ENCODE data around the gene TREM1.

TREM1 gene

GRCh38 chr6:41331401-41332150 lies 45.1 kb upstream of the TREM1 start:
- no peak for TF ChIP-seq YY1 (IDR thresholded peaks at IDR 0.05; ENCODE audit: insufficient read depth, insufficient read length)
- TF ChIP-seq SUZ12 (IDR thresholded peaks at IDR 0.05; ENCODE audit: extremely low read depth, insufficient read depth, insufficient read length), result no peak
- TF ChIP-seq ZNF274 (IDR thresholded peaks at IDR 0.05; ENCODE audit: low read depth, low read length), result no peak
- DNase-seq (ENCODE audit: low read depth, low spot score), result no peak
- Histone ChIP-seq H3K4me1 (ENCODE audit: insufficient read depth, insufficient read length) (peaks cover 6% of the 10 kb centered on the region), H3K9ac (ENCODE audit: insufficient read length, low read depth) (no peak overlapping the region), H3K9me3 (ENCODE audit: insufficient read depth, low read length) (no peaks in the 10 kb centered on the region), H3K4me3 (ENCODE audit: insufficient read length, low read depth) (no peak overlapping the region), H3K27me3 (ENCODE audit: insufficient read depth, insufficient read length) (no peaks in the 10 kb centered on the region), H3K36me3 (ENCODE audit: insufficient read depth, insufficient read length, low read length) (no peaks in the 10 kb centered on the region)

- Histone ChIP-seq H3K9me3 (ENCODE audit: insufficient read depth, low read length) (no peaks in the 10 kb centered on the region), H3K36me3 (ENCODE audit: insufficient read depth, insufficient read length, low read length) (no peaks in the 10 kb centered on the region), H3K4me1 (ENCODE audit: insufficient read depth, insufficient read length) (peaks cover under 1% of the 10 kb centered on the region), H3K9ac (ENCODE audit: insufficient read length, low read depth) (no peak overlapping the region), H3K27me3 (ENCODE audit: insufficient read depth, insufficient read length) (no peaks in the 10 kb centered on the region), H3K4me3 (ENCODE audit: insufficient read length, low read depth) (no peak overlapping the region)
- no peak for DNase-seq (ENCODE audit: low read depth, low spot score)
- no peak for TF ChIP-seq YY1 (IDR thresholded peaks at IDR 0.05; ENCODE audit: insufficient read depth, insufficient read length)
- TF ChIP-seq ZNF274 (IDR thresholded peaks at IDR 0.05; ENCODE audit: low read depth, low read length), result no peak
- TF ChIP-seq SUZ12 (IDR thresholded peaks at IDR 0.05; ENCODE audit: extremely low read depth, insufficient read depth, insufficient read length), result no peak
These were observed 40.7 kb upstream of the TREM1 start for GRCh38 chr6:41327177-41327576.

GRCh38 chr6:41326092-41326491 lies 39.6 kb upstream of the TREM1 start:
- Histone ChIP-seq H3K4me1 (ENCODE audit: insufficient read depth, insufficient read length) (no peaks in the 10 kb centered on the region), H3K9ac (ENCODE audit: insufficient read length, low read depth) (no peak overlapping the region), H3K4me3 (ENCODE audit: insufficient read length, low read depth) (no peak overlapping the region), H3K36me3 (ENCODE audit: insufficient read depth, insufficient read length, low read length) (no peaks in the 10 kb centered on the region), H3K27me3 (ENCODE audit: insufficient read depth, insufficient read length) (no peaks in the 10 kb centered on the region), H3K9me3 (ENCODE audit: insufficient read depth, low read length) (no peaks in the 10 kb centered on the region)
- no peak for TF ChIP-seq YY1 (IDR thresholded peaks at IDR 0.05; ENCODE audit: insufficient read depth, insufficient read length)
- TF ChIP-seq ZNF274 (IDR thresholded peaks at IDR 0.05; ENCODE audit: low read depth, low read length), result no peak
- no peak for TF ChIP-seq SUZ12 (IDR thresholded peaks at IDR 0.05; ENCODE audit: extremely low read depth, insufficient read depth, insufficient read length)
- DNase-seq (ENCODE audit: low read depth, low spot score), result no peak

GRCh38 chr6:41325446-41326066 lies 39.1 kb upstream of the TREM1 start:
- H3K27me3 ChIP-seq (ENCODE audit: insufficient read depth, insufficient read length), result no peaks in the 10 kb centered on the region
- no peak overlapping the region for H3K9ac ChIP-seq (ENCODE audit: insufficient read length, low read depth)
- no peaks in the 10 kb centered on the region for H3K9me3 ChIP-seq (ENCODE audit: insufficient read depth, low read length)
- no peak for DNase-seq (ENCODE audit: low read depth, low spot score)
- H3K36me3 ChIP-seq (ENCODE audit: insufficient read depth, insufficient read length, low read length), result no peaks in the 10 kb centered on the region
- H3K4me3 ChIP-seq (ENCODE audit: insufficient read length, low read depth), result no peak overlapping the region
- no peak for TF ChIP-seq ZNF274 (IDR thresholded peaks at IDR 0.05; ENCODE audit: low read depth, low read length)
- TF ChIP-seq YY1 (IDR thresholded peaks at IDR 0.05; ENCODE audit: insufficient read depth, insufficient read length), result no peak
- no peak for TF ChIP-seq SUZ12 (IDR thresholded peaks at IDR 0.05; ENCODE audit: extremely low read depth, insufficient read depth, insufficient read length)
- H3K4me1 ChIP-seq (ENCODE audit: insufficient read depth, insufficient read length), result no peaks in the 10 kb centered on the region

GRCh38 chr6:41321183-41321582 lies 34.7 kb upstream of the TREM1 start:
- no peaks in the 10 kb centered on the region for H3K27me3 ChIP-seq (ENCODE audit: insufficient read depth, insufficient read length)
- TF ChIP-seq ZNF274 (IDR thresholded peaks at IDR 0.05; ENCODE audit: low read depth, low read length) (no peak), SUZ12 (IDR thresholded peaks at IDR 0.05; ENCODE audit: extremely low read depth, insufficient read depth, insufficient read length) (no peak), YY1 (IDR thresholded peaks at IDR 0.05; ENCODE audit: insufficient read depth, insufficient read length) (no peak)

GRCh38 chr6:41318654-41319565 lies 32.4 kb upstream of the TREM1 start:
- Histone ChIP-seq H3K4me3 (ENCODE audit: insufficient read length, low read depth) (no peak overlapping the region), H3K27me3 (ENCODE audit: insufficient read depth, insufficient read length) (no peaks in the 10 kb centered on the region), H3K9me3 (ENCODE audit: insufficient read depth, low read length) (no peaks in the 10 kb centered on the region), H3K4me1 (ENCODE audit: insufficient read depth, insufficient read length) (no peaks in the 10 kb centered on the region), H3K36me3 (ENCODE audit: insufficient read depth, insufficient read length, low read length) (no peaks in the 10 kb centered on the region), H3K9ac (ENCODE audit: insufficient read length, low read depth) (peak overlapping the region; percentile 54)
- DNase-seq (ENCODE audit: low read depth, low spot score), result peak; percentile 75
- TF ChIP-seq YY1 (IDR thresholded peaks at IDR 0.05; ENCODE audit: insufficient read depth, insufficient read length), result no peak
- no peak for TF ChIP-seq ZNF274 (IDR thresholded peaks at IDR 0.05; ENCODE audit: low read depth, low read length)
- no peak for TF ChIP-seq SUZ12 (IDR thresholded peaks at IDR 0.05; ENCODE audit: extremely low read depth, insufficient read depth, insufficient read length)

More at GRCh38 chr6:41321183-41321582, 34.7 kb upstream of the TREM1 start:
- no peak for DNase-seq (ENCODE audit: low read depth, low spot score)
- no peak overlapping the region for H3K4me3 ChIP-seq (ENCODE audit: insufficient read length, low read depth)
- no peaks in the 10 kb centered on the region for H3K9me3 ChIP-seq (ENCODE audit: insufficient read depth, low read length)
- H3K4me1 ChIP-seq (ENCODE audit: insufficient read depth, insufficient read length), result no peaks in the 10 kb centered on the region
- H3K9ac ChIP-seq (ENCODE audit: insufficient read length, low read depth), result no peak overlapping the region
- H3K36me3 ChIP-seq (ENCODE audit: insufficient read depth, insufficient read length, low read length), result no peaks in the 10 kb centered on the region
